Fibroblast of lung (primary cell): ENCODE results near the gene CACNB2. TPM values are rescaled to one million over a fixed set of nuclear protein-coding genes. Genes with fewer than 3 reads are reported as not detected.

Experiments
- DNase-seq, 2 donors: peaks; one replicate each; pipeline versions ENCODE4 v3.0.0 to v3.0.0-alpha.2; 2010; ENCODE audit warnings: low read depth in 2 of 2
- H2AFZ ChIP-seq: 2 replicates; pipeline ENCODE4 v1.5.1; 2012; ENCODE audit warnings: low read length, control low read depth, inconsistent platforms
- H3K27ac ChIP-seq: 2 replicates; pipeline ENCODE4 v1.5.1; 2011; ENCODE audit warnings: low read length, control low read depth; ENCODE audit not compliant: insufficient read depth
- H3K27me3 ChIP-seq: 2 replicates; pipeline ENCODE4 v1.5.1; 2011; ENCODE audit warnings: mild to moderate bottlenecking, low read length; ENCODE audit not compliant: control insufficient read depth, insufficient read depth
- H3K36me3 ChIP-seq: 2 replicates; pipeline ENCODE4 v1.5.1; 2011; ENCODE audit warnings: low read length; ENCODE audit not compliant: control insufficient read depth, insufficient read depth
- H3K4me1 ChIP-seq: 2 replicates; pipeline ENCODE4 v1.5.1; 2011; ENCODE audit warnings: low read length; ENCODE audit not compliant: control insufficient read depth, insufficient read depth; ENCODE audit errors: extremely low read depth
- H3K4me2 ChIP-seq: 2 replicates; pipeline ENCODE4 v1.5.1; 2011; ENCODE audit warnings: low read length, control low read depth; ENCODE audit not compliant: insufficient read depth; ENCODE audit errors: extremely low read depth
- H3K4me3 ChIP-seq, 4 experiments: fragments of 200-600 bp in 1 of 4; sonication (generic) in 1 of 4; replicated peaks in 1 of 4; 2 replicates each; pipeline ENCODE4 v1.5.1; 2011 to 2016; ENCODE audit warnings: low read length in 4 of 4, low read depth in 3 of 4, mild to moderate bottlenecking in 3 of 4, control low read depth in 2 of 4, inconsistent platforms in 1 of 4, mixed read lengths in 1 of 4; ENCODE audit not compliant: insufficient read depth in 1 of 4; ENCODE audit errors: control extremely low read depth in 1 of 4
- H3K79me2 ChIP-seq: 2 replicates; pipeline ENCODE4 v1.5.1; 2012; ENCODE audit warnings: mild to moderate bottlenecking, low read length, inconsistent platforms; ENCODE audit not compliant: control insufficient read depth, insufficient read depth
- H3K9ac ChIP-seq: 2 replicates; pipeline ENCODE4 v1.5.1; 2011; ENCODE audit warnings: mild to moderate bottlenecking, low read length, control low read depth; ENCODE audit not compliant: insufficient read depth
- H3K9me3 ChIP-seq: 2 replicates; pipeline ENCODE4 v1.5.1; 2012; ENCODE audit warnings: low read depth, low read length; ENCODE audit not compliant: control insufficient read depth, insufficient read depth
- H4K20me1 ChIP-seq: 2 replicates; pipeline ENCODE4 v1.5.1; 2011; ENCODE audit warnings: low read length; ENCODE audit not compliant: control insufficient read depth, insufficient read depth; ENCODE audit errors: extremely low read depth
- CTCF ChIP-seq, 2 donors: IDR thresholded peaks in 1 of 2; conservative IDR thresholded peaks in 1 of 2; 1 replicate in 1 of 2; 2 replicates in 1 of 2; pipeline ENCODE4 v1.5.1; 2011 to 2012; ENCODE audit warnings: low read length in 2 of 2, control low read depth in 1 of 2, inconsistent platforms in 1 of 2, low read depth in 1 of 2, mild to moderate bottlenecking in 1 of 2
- EZH2 ChIP-seq: IDR thresholded peaks from 2 replicates; pipeline ENCODE4 v1.5.1; 2012; ENCODE audit warnings: low read length, control low read depth, mild to moderate bottlenecking; ENCODE audit errors: missing control alignments
- polyA plus RNA-seq, 2 donors: library from polyadenylated mRNA; depleted of rRNA in 1 of 2; stranded (reverse) in 1 of 2; unstranded in 1 of 2; fragments of >200 nt; gene quantifications; 2 replicates each; pipeline ENCODE4 v1.2.1, GENCODE V29; 2011 to 2012; ENCODE audit warnings: missing spikeins in 1 of 2
- total RNA-seq: library from RNA; depleted of rRNA; stranded (reverse); fragments of >200 nt; gene quantifications from 2 replicates; pipeline ENCODE4 v1.2.1, GENCODE V29; 2014

Gene CACNB2
- total and polyA plus RNA-seq, 2 donors (not counting 1 experiment from before 2014, with no cell fraction given): 0.66 to 0.70 TPM

- peak overlapping the region in 1 of 4 experiments; percentile 9 for H3K4me3 ChIP-seq
- no peak overlapping the region for H3K27ac ChIP-seq
- DNase-seq: peak; percentile 24 to 68
Observed at GRCh38 chr10:18505456-18506118, 365.4 kb downstream of the CACNB2 start.

GRCh38 chr10:18508587-18508986 lies 368.4 kb downstream of the CACNB2 start:
- no peak overlapping the region for H3K27ac ChIP-seq
- no peaks in the 10 kb centered on the region for H3K27me3 ChIP-seq
- TF ChIP-seq CTCF (conservative IDR thresholded peaks at IDR 0.05 in 1 of 2, IDR thresholded peaks at IDR 0.05 in 1 of 2; ENCODE audit: low read depth in 1 of 2, low read length in 2 of 2): no peak
- no peak for TF ChIP-seq EZH2
- no peak overlapping the region for H3K4me2 ChIP-seq
- H3K9ac ChIP-seq: no peak overlapping the region
- no peaks in the 10 kb centered on the region for H4K20me1 ChIP-seq
- H3K4me1 ChIP-seq: no peaks in the 10 kb centered on the region
- H3K9me3 ChIP-seq: no peaks in the 10 kb centered on the region
- no peak for DNase-seq
- H3K36me3 ChIP-seq: no peaks in the 10 kb centered on the region
- H3K79me2 ChIP-seq: no peaks in the 10 kb centered on the region
- no peak overlapping the region for H3K4me3 ChIP-seq
- no peak overlapping the region for H2AFZ ChIP-seq

More at GRCh38 chr10:18505456-18506118, 365.4 kb downstream of the CACNB2 start:
- TF ChIP-seq EZH2 (no peak), CTCF (conservative IDR thresholded peaks at IDR 0.05 in 1 of 2, IDR thresholded peaks at IDR 0.05 in 1 of 2; ENCODE audit: low read depth in 1 of 2, low read length in 2 of 2) (no peak)
- Histone ChIP-seq H3K9me3 (no peaks in the 10 kb centered on the region), H3K79me2 (no peaks in the 10 kb centered on the region), H4K20me1 (no peaks in the 10 kb centered on the region), H2AFZ (peak overlapping the region; percentile 51), H3K36me3 (no peaks in the 10 kb centered on the region), H3K27me3 (no peaks in the 10 kb centered on the region), H3K9ac (no peak overlapping the region), H3K4me1 (peaks cover 2% of the 10 kb centered on the region), H3K4me2 (peak overlapping the region; percentile 4)

GRCh38 chr10:18514537-18514936 lies 374.3 kb downstream of the CACNB2 start:
- no peaks in the 10 kb centered on the region for H3K4me1 ChIP-seq
- DNase-seq: no peak

More at GRCh38 chr10:18514537-18514936, 374.3 kb downstream of the CACNB2 start:
- H3K79me2 ChIP-seq: no peaks in the 10 kb centered on the region
- TF ChIP-seq CTCF (conservative IDR thresholded peaks at IDR 0.05 in 1 of 2, IDR thresholded peaks at IDR 0.05 in 1 of 2; ENCODE audit: low read depth in 1 of 2, low read length in 2 of 2): no peak
- TF ChIP-seq EZH2: no peak
- no peak overlapping the region for H3K9ac ChIP-seq
- H3K9me3 ChIP-seq: no peaks in the 10 kb centered on the region
- no peak overlapping the region for H3K27ac ChIP-seq
- no peaks in the 10 kb centered on the region for H3K36me3 ChIP-seq
- no peaks in the 10 kb centered on the region for H3K27me3 ChIP-seq
- H3K4me3 ChIP-seq: no peak overlapping the region
- H4K20me1 ChIP-seq: no peaks in the 10 kb centered on the region
- H2AFZ ChIP-seq: no peak overlapping the region
- no peak overlapping the region for H3K4me2 ChIP-seq
